KOPT-K1 (cell line): ENCODE data around the gene RITA1.
A peak's percentile ranks its signal among the peaks of the same experiment; 100 is the strongest.

Experiments used
- H3K27ac ChIP-seq: fragments of 200-600 bp; sonication (generic); 2 replicates; pipeline ENCODE4 v1.5.1; 2016; ENCODE audit warnings: antibody characterized with exemption, mild to moderate bottlenecking, low read depth, low read length; ENCODE audit not compliant: poor library complexity, severe bottlenecking
- H3K36me3 ChIP-seq: fragments of 200-600 bp; sonication (generic); 2 replicates; pipeline ENCODE4 v1.5.1; 2017; ENCODE audit warnings: antibody characterized with exemption, mild to moderate bottlenecking, low read length, moderate library complexity; ENCODE audit not compliant: insufficient read depth
- H3K9me3 ChIP-seq: fragments of 200-600 bp; sonication (generic); 2 replicates; pipeline ENCODE4 v1.5.1; 2017; ENCODE audit warnings: antibody characterized with exemption, low read length, mild to moderate bottlenecking; ENCODE audit not compliant: insufficient read depth, poor library complexity, severe bottlenecking

RITA1 gene

DNA sequence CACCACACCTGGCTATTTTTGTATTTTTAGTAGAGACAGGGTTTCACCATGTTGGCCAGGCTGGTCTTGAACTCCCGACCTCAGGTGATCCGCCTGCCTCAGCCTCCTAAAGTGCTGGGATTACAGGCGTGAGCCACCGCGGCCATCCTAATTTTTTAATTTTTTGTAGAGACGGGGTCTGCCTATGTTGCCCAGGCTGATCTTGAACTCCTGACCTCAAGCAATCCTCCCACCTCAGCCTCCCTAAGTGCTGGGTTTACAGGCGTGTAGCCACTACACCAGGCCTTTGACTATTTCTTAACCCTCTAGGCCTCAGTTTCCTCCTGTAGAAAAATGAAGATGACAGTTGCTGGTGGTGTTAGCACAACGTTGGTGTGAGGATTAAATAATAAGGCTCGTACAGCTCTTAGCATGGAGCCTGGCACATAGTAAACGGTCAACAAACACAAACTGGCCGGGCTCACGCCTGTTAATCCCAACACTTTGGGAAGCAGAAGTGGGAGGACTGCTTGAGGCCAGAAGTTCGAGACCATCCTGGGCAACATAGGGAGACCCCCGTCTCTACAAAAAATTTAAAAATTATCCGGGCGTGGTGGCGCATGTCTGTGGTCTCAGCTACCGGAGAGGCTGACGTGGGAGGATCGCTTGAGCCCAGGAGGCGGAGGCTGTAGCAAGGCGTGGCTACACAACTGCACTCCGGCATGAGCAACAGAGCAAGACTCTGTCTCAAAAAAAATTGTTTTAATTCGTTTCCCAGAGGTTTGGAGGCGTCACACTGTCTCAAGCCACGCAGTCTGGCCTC is 1.2 kb upstream of the RITA1 start:
- H3K9me3 ChIP-seq, result no peaks in the 10 kb centered on the region
- peaks cover 65% of the 10 kb centered on the region for H3K36me3 ChIP-seq
- H3K27ac ChIP-seq, result peak overlapping the region; percentile 92

DNA sequence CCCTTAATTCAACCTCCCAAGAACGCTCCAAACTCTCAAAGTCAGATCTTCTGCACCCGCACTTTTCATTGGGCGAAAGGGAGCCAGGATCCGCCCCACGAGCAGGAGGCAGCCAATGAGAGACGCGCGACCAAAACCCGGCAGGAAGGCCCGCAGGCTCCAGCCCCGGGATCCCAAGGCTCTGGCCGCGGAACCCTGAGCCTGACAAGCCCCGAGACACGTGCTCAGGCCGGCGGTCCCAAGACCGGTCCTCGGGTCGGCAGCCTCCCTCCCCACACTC is 681 bp upstream of the RITA1 start:
- H3K27ac ChIP-seq, result peak overlapping the region; percentile 92
- peaks cover 65% of the 10 kb centered on the region for H3K36me3 ChIP-seq
- no peaks in the 10 kb centered on the region for H3K9me3 ChIP-seq

DNA sequence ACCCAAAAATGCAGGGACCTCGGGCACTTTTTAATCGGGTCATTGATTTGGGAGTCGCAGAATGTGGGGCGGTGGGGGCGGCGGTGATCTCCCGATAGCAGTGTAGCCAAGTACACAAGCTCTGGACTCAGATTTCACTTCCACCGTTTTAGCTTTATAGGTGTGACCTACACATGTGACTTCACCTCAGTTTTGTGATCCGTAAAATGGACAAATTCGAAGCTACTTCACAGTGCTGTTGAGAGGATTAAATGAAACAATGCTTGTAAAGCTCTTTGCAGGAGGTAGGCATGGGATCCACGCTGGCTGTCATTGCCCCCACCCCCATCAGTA is 478 bp downstream of the RITA1 start:
- peaks cover 64% of the 10 kb centered on the region for H3K36me3 ChIP-seq
- no peaks in the 10 kb centered on the region for H3K9me3 ChIP-seq
- peak overlapping the region; percentile 92 for H3K27ac ChIP-seq

DNA sequence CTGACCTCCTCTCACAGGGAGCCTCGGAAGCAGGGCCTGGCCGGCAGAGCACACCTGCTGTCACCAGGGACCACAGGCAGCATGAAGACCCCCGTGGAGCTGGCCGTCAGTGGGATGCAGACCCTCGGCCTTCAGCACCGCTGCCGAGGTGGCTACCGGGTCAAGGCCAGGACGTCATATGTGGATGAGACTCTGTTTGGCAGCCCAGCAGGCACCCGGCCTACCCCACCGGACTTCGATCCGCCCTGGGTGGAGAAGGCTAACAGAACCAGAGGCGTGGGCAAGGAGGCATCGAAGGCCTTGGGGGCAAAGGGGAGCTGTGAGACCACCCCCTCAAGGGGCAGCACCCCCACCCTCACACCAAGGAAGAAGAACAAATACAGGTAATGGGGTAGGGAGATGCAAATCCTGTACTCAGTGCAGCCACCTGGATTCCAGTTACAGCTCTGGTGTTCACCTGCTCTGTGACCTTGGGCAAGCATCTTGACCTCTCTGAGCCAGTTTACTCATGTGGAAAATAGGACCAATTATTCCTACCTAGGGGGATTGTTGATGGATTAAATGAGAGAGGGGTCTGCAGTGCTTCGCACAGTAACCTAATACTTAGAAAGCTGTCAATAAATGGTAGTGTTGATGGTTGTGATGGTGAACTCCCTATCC is 1.3 kb downstream of the RITA1 start:
- Histone ChIP-seq H3K9me3 (no peaks in the 10 kb centered on the region), H3K27ac (peak overlapping the region; percentile 92), H3K36me3 (peaks cover 64% of the 10 kb centered on the region)

DNA sequence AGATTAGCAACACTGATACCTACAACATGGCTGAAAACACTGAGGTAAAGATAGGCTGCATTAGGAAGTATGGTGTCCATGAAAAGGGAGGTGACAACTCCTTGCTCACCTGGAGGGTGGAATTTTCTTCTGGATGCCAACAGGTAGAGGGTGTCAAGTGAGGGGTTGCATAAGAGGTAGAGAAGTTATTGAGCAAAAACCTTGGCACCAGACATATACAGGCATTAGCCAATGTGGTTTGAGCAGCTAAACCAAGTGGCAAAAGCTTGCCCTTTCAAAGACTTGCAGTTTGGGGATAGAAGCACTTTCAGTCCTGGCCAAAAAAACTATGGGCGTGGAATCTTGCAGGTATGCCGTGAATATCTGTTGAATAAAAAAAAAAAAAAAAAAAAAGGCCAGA is 3.8 kb downstream of the RITA1 start:
- peaks cover 58% of the 10 kb centered on the region for H3K36me3 ChIP-seq
- H3K9me3 ChIP-seq, result no peaks in the 10 kb centered on the region
- H3K27ac ChIP-seq, result no peak overlapping the region

DNA sequence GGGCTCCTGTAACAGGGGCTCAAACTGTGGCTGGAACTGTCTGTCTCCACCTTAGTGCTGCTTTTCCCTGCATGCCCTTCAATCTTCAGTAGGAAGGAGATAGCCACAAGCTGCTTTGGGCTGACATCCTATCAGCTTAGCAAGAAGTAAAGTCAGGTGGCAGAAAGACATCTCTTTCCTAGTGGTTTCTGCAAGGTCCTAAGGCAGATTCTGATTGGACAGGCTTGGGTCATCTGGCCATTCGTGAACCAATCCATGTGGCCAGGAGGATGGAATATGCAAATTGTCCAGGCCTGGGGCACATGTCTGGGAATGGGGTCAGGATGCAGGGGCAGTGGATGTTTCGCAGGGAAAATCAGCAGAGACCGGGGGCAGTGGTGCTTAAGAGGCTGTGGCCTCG is 5.2 kb downstream of the RITA1 start:
- peaks cover 58% of the 10 kb centered on the region for H3K36me3 ChIP-seq
- no peak overlapping the region for H3K27ac ChIP-seq
- no peaks in the 10 kb centered on the region for H3K9me3 ChIP-seq

DNA sequence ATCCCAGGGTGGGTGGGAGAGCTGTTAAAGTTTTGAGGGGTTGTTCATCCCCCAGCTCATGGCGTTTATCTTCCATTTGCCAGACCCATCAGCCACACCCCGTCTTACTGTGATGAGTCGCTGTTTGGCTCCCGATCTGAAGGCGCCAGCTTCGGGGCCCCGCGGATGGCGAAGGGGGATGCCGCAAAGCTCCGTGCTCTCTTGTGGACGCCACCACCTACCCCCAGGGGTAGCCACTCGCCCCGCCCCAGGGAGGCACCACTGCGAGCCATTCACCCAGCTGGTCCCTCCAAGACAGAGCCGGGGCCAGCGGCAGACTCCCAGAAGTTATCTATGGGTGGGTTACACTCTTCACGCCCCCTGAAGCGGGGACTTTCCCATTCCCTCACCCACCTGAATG is 5.7 kb downstream of the RITA1 start:
- Histone ChIP-seq H3K36me3 (peaks cover 58% of the 10 kb centered on the region), H3K27ac (no peak overlapping the region), H3K9me3 (no peaks in the 10 kb centered on the region)

DNA sequence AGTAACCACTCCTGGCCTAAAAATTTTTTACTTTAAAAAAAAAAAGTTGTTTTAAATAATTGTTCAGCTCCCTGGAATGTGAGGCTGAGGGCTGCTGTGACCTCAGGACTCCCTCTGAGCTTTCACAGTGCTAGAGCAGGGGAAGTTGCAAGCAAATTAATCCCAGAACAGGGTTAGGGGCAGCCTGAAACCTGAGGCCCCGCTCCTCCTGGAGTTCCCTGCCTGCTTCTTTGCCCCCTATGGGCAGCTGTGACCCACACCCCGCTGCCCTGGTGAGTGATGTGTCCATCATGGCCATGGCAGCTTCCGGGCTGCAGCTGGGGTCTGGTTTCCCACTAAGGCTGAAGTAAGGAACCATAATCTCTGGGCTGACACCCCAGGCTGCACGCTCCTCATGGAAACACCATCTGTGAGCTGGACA is 9.5 kb downstream of the RITA1 start:
- Histone ChIP-seq H3K27ac (no peak overlapping the region), H3K9me3 (no peaks in the 10 kb centered on the region), H3K36me3 (peaks cover 31% of the 10 kb centered on the region)

DNA sequence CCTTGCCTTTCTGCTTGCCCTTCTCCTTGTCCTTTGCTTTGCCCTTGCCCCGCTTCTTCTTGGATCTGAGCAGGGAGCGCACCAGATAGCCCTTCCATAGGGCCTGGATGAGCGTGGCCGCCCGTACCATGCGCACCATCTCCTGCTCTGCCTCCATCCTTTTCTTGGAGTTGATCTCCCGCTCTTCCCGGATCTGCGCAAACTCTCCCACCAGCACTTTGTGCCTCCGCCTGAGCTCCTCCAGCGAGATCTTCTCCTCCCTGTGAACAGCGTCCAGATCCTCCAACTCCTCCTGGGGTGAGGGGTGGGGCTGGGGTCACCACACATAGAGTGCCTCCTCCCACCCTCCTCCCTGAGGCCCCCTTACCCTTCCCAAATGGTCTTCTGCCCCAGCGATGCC is 10.1 kb downstream of the RITA1 start:
- Histone ChIP-seq H3K27ac (no peak overlapping the region), H3K9me3 (no peaks in the 10 kb centered on the region), H3K36me3 (peaks cover 25% of the 10 kb centered on the region)

DNA sequence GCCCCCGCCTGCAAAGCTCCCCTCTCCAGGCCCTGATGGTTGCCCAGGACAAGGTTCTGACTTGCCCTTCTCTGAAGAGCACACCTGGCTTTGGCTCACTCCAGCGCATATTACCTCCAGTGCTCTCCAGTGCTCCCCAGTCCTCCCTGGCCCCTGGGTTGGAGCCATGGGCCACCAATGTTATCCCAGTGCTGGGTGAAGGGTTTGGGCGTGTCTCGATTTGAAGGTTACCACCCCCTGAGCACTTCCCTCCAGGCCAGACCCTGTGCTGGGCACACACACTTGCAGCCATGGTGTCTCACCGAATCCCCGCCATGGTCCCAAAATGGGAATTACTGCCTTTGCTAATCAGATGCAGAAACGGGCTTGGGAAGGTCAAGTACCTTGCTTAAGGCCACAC is 11.1 kb downstream of the RITA1 start:
- H3K27ac ChIP-seq, result no peak overlapping the region
- H3K9me3 ChIP-seq, result no peaks in the 10 kb centered on the region
- peaks cover 15% of the 10 kb centered on the region for H3K36me3 ChIP-seq

DNA sequence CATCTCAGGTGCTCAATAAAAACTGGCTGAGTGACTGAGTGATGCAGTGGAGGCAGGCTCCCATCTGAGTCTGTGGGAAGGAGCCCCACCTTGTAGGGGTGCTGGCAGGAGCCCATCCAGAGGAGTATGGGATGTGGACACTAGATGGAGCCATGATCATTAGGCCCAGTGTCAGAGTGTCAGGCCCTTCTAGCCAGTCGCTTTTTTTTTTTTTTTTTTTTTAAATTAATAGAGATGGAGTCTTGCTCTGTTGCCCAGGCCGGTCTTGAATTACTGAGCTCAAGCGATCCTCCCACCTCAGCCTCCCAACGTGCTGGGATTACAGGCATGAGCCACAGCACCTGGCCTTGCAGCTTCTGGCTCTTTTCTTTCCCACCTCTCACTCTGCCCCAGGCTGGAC is 11.5 kb downstream of the RITA1 start:
- no peaks in the 10 kb centered on the region for H3K9me3 ChIP-seq
- H3K27ac ChIP-seq, result no peak overlapping the region
- peaks cover 11% of the 10 kb centered on the region for H3K36me3 ChIP-seq

DNA sequence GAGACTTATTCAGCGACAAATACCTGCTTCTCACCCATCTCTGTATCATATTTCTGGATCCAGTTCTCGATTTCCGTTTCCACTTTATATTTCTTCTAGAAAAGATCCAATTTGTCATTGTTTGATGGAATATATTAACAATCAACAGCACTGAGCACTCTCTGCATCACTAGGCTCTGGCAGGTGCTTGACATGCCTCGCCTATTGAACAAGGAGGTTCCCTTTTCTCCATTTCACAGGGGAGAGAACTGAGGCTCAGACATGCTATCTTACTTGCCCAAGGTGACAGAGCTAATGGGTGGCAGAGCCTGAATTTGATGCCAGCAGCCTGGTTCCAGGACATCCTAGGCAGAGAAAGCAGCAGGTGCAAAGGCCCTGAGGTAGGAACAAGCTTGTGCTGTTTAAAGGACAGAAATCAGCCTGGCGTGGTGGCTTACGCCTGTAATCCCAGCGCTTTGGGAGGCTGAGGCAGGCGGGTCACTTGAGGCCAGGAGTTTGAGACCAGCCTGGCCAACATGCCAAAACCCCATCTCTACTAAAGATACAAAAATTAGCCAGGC is 12.1 kb downstream of the RITA1 start:
- Histone ChIP-seq H3K36me3 (peaks cover 5% of the 10 kb centered on the region), H3K9me3 (no peaks in the 10 kb centered on the region), H3K27ac (no peak overlapping the region)

DNA sequence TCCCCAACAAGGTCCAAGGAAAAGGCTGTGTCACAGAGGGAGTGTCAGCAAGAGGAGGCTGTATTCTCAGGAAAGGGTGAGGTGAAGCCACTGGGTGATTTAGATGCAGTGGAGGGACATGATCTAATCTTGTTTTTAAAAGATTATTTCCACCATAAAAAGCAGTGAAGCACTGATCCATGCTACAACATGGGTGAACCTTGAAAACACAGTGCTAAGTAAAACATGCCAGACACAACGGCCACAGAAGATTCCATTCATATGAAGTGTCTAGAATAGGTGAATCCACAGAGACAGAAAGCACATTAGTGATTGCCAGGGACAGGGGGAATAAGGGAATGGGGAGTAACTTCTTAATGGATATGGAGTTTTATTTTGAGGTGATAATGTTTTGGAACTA is 12.8 kb downstream of the RITA1 start:
- Histone ChIP-seq H3K36me3 (no peaks in the 10 kb centered on the region), H3K27ac (no peak overlapping the region), H3K9me3 (no peaks in the 10 kb centered on the region)

DNA sequence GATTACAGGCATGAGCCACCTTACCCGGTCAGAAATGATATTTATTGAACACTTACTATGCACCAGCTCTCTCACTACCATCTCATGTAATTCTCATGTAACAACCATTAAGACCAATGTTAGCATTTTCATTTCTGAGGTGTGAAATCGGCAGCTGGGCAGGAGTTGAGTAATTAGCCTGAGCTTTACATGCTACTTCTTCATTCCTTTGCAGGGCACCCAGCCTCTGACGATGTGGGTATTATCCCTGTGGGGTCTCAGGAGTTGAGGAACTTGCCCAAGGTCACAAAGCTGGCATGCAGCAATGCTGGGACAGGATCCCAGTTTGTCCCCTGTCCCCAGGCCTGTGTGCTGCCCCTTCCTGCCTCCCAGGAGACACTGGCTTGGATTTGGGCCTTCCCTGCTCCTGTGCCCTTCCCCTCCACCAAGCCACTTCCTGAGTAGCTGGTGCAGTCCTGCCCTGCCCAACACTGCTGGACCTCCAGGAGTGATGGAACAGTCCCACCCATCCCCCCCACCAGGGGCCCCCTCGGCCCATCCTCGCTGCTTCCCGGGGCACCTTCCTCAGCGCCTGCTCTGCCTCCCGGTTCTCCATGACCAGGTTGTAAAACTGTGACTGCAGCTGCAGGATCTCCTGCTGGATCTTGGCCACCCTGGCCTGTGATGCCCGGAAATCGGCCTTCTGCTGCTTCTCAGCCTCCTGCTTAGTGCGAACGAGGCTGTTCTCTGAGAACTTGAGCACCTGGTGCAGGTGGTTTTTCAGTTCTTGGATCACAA is 14.7 kb downstream of the RITA1 start:
- Histone ChIP-seq H3K27ac (no peak overlapping the region), H3K36me3 (no peaks in the 10 kb centered on the region), H3K9me3 (no peaks in the 10 kb centered on the region)
